GM19452 (cell line): ENCODE results near the gene DNAJC13.
A peak's percentile ranks its signal among the peaks of the same experiment; 100 is the strongest.
"Not testable (repeated sequence)": the region's sequence is repeated elsewhere in the genome, so short reads cannot be mapped to it uniquely, and the experiment has no call there.

ENCODE experiments used
- ATAC-seq: cut with Tn5 transposase; IDR thresholded peaks from one replicate; pipeline ENCODE4 v1.9.1; 2021; ENCODE audit not compliant: unreplicated experiment

The DNAJC13 gene, protein sequence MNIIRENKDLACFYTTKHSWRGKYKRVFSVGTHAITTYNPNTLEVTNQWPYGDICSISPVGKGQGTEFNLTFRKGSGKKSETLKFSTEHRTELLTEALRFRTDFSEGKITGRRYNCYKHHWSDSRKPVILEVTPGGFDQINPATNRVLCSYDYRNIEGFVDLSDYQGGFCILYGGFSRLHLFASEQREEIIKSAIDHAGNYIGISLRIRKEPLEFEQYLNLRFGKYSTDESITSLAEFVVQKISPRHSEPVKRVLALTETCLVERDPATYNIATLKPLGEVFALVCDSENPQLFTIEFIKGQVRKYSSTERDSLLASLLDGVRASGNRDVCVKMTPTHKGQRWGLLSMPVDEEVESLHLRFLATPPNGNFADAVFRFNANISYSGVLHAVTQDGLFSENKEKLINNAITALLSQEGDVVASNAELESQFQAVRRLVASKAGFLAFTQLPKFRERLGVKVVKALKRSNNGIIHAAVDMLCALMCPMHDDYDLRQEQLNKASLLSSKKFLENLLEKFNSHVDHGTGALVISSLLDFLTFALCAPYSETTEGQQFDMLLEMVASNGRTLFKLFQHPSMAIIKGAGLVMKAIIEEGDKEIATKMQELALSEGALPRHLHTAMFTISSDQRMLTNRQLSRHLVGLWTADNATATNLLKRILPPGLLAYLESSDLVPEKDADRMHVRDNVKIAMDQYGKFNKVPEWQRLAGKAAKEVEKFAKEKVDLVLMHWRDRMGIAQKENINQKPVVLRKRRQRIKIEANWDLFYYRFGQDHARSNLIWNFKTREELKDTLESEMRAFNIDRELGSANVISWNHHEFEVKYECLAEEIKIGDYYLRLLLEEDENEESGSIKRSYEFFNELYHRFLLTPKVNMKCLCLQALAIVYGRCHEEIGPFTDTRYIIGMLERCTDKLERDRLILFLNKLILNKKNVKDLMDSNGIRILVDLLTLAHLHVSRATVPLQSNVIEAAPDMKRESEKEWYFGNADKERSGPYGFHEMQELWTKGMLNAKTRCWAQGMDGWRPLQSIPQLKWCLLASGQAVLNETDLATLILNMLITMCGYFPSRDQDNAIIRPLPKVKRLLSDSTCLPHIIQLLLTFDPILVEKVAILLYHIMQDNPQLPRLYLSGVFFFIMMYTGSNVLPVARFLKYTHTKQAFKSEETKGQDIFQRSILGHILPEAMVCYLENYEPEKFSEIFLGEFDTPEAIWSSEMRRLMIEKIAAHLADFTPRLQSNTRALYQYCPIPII (N-terminal part only)

DNA sequence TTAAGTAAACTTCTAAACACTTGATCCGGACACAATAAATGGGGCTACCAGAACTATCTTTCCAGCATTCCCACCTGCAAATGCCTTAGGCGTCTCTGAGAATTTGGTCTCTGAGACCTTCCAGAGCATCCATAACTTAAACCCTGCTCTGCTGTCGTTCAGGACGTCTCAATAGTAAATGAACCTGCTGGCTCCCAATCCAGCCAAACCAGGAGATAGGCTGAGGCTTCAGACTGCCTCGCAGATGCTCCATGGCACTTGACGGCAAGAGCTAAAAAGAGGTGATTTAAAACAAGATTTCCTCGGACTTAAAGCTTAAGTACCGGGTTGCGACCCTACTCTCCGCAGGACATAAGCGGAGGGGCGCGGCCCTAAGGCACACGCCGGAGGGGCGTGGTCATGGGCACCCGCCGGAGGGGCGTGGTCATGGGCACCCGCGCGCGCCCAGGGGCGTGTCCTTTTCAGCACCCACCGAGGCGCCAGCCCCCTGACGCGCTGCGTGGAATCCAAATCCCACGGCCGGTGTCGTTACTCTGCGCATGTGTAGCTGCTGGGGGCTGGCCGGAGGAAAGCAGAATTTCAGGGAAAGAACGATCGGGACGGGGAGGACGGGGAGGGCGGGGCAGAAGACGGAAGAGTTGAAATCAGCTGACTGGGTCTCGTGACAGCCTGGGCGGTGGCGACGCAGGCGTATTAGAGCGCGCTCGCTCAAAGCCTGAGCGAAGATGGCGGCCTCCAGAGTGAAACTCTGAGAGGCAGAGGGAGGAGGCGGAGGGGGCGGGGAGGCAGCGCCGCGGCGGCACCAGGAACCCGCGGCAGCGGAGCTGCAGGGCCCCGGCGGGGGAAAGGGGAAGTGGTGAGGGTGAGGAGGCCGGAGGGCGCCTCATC is at the start of gene DNAJC13:
TSS of gene DNAJC13 (plus strand) at position 696 of the 888 bp plus-strand sequence. CDS start 17,049 bp downstream, outside the sequence.
- ATAC-seq: peak; percentile 95

DNA sequence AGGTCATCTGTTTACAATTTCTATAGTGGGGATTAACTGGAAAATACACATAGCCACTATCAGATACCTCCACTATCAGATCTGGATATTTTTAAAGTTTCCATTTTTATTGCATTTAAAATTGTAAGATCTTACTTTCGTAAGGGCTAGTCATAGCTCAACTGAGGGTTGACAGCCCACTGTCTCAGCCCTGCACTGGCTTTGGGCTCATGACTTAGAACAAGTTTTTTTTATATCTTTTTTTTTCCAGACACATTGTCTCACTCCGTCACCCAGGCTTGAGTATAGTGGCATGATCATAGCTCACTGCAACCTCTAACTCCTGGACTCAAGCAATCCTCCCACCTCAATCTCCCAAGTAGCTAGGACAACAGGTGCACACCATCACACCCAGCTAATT is 48.8 kb upstream of the DNAJC13 start:
- no peak for ATAC-seq

DNA sequence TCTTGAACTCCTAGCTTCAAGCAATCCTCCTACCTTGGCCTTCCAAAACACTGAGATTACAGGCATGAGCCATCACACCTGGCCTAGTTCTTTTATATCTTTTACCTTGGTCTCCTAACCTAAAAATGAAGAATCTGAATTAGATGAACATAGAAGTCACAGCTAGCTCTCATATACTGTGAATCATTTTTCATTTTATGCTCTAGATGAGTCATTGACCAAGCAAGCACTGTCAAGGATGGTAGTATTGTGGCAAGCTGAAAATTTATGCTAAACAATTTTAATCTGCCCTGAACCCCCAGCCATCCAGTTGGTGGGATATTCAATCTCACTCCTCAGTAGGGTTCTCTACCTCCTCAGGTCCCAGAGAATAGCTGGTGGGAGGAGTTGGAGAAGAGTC is 48.3 kb upstream of the DNAJC13 start:
- ATAC-seq: no peak

DNA sequence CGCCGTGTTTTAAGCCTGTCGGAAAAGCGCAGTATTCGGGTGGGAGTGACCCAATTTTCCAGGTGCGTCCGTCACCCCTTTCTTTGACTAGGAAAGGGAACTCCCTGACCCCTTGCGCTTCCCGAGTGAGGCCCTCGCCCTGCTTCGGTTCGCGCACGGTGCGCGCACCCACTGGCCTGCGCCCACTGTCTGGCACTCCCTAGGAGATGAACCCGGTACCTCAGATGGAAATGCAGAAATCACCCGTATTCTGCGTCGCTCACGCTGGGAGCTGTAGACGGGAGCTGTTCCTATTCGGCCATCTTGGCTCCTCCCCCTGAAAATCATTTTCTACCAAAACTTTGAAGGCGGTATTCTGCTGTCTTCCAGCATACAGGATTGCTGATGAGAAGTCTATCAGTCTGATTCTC is 40.4 kb upstream of the DNAJC13 start:
- not testable (repeated sequence) for ATAC-seq

DNA sequence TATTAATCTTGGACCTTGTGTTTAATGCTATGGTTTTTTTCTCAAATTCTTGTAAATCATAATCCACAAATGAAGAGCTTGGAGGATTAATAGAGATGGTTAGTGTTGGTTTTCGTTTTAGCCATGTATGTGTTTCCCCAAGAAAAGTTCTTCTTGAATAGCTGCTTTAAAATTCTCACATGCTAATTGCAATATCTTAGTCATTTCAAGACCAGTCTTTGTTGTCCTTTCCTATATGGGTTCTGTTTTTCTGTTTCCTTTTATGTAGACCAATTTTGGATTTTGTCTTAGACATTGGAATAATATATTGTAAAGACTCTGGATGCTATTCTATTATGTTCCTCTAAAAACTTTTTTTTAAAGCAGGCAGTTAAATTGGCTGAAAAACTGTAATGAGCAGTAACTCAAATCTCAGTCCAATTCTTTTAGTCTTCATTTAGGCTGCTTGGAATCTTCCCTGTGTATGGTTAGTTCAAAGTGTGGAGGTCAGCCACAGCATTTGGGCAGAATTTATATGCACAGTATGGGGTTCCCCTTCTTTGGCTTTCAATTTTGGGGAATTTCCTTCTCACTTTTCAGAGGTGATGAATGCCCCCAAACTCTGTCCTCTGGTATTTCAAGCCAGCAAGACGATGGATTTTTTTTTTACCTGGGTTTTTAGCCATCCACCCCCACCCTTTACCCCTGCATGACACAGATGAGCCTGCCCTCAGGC is 39.1 kb upstream of the DNAJC13 start:
- ATAC-seq: no peak

DNA sequence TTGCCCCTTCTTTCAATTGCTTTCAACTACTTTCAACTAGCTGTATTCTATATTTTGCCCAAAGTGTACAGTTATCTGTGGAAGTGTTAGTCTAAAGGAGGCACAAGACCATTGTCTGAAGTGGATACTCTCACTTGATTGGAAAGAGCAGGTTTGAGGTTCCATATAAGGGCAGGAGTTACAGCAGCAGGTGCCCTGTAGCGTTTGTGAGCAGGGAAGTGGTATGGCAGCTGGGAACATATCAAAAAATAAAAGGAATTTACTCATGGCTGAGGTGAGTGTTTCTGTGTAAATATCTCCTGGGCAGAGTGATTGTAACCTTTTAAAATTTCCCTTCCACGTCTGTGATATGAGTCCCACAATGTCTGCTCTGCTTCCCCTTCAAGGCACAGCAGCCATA is 38.5 kb upstream of the DNAJC13 start:
- ATAC-seq: no peak

DNA sequence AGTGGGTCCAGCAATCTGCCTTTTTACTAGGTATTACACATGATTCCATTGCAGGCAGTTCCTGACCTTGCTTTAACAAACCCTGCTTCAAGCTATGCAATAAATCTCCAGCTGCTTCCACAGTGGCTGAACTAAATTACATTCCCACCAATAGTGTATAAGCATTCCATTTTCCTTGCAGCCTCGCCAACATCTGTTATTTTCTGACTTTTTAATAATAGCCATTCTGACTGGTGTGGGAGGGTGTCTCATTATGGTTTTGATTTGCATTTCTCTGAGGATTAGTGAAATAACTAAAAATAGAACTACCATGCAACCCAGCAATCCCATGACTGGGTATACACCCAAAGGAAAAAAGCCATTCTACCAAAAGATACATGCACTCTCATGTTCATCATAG is 36.4 kb upstream of the DNAJC13 start:
- ATAC-seq: no peak

DNA sequence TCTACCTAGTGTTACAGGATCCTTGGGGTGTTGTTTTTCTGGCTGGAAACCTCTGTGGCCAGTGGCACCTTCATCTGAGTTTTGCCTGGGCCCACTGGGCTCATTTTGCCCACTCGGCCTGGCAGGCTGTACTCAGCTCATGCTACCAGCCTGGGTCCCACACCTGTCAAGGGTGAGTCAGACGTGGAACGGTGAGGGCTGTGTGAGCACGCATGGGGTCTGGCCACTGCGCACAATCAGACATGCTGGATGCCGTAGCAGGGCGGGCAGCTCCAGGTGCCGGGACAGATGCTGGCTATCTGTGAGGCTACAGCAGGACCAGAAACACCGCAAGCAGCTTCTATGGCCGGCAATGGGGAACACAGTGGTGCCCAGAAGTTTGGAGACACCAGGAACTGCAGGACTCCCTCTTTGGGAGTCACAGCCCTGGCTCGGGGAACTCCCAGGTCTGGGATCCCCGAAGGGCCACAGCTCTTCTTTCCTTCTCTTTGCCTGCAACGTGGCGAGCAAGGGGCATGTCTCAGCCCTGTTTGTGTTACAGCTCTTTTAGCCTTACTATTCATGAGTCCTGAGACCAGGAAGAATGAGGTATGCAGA is 35.9 kb upstream of the DNAJC13 start:
- no peak for ATAC-seq

DNA sequence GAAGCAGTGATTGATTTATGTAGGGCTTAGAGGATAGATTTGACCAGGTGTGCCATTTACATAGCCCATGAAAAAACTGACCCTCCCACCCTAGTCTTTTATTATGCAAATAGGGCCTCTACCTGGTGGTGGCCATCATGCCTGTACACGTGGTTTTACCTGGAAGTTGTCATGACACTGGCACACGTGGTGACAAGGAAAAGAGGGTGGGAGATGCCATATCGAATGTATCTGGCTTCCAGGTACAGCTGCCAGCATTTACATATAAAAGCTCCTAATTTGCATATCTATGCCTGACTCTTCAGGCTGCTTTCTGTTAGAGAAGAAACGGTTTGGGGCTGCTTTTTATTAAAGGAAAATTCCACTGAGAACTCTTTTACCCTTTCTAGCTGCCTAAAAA is 35.0 kb upstream of the DNAJC13 start:
- ATAC-seq: no peak

DNA sequence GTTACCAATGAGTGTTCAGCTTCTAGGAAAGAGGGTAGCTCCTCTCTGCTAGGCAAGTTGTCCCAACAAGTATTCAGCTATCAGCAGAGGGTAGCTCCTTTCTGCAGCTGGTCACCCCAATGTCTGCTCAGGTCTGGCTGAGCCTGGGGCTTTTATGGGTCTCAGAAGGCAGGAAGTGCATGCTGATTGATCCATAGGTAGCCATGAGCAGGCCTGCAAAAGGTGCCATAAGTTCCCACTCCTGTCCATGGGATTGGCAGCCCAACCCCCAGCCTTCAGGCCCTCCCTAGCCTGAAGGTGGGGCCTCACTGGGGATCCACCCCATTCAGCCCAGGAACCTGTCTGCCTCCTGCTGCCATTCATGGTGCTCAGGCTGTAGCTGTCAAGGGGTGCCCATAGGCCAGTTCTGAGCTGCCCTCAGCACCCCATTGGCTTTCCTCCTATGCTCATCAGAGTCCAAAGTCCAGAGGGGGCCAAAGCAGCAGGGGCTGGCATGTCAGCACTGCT is 34.6 kb upstream of the DNAJC13 start:
- no peak for ATAC-seq

DNA sequence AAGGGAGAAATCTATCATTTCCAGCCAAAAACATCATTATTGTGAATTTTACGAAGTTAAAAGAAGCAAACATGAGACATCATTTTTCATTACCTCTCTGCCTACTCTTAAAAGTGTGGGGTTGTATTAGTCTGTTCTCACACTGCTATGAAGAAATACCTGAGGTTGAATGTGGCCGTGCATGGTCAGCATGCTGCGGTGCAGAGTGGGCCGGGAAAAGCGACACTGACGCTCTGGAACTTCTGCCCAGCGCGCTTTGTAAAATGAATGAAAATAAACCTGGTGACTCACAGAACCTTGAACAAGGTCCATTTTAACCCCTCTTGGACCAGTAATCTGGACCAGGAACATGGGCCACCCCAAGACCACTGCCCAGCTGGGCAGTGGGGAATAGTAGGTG is 31.0 kb upstream of the DNAJC13 start:
- ATAC-seq: no peak

DNA sequence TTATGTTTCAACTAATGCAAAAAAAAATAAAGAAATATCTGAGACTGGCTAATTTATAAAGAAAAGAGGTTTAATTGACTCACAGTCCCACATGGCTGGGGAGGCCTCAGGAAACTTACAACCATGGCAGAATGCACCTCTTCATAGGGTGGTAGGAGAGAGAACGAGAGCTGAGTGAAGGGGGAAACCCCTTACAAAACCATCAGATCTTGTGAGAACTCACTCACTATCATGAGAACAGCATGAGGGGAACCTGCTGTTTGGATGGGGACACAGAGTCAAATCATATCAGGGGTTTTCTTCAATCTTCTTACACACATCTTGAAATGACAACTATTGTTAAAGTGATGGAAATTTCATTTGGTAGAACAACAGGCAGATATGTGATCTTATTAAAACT is 24.6 kb upstream of the DNAJC13 start:
- not testable (repeated sequence) for ATAC-seq

DNA sequence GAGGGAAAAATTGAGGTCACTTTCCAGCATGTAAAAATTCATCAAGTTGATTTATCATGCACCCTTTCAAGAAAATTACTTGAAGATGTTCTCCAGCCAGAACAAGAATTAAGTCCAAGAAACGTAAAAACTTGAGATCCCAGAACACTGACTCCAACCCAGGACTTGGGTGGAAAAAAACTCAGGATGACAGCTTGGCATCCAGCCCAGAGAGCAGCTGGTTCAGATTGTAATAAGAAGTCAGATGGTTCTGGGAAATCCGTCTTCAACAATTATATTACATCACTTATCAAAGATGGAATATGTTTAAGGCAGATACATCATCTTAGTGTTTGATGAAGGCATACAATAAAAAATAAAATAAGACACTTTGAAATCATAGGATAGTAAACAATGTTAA is 23.0 kb upstream of the DNAJC13 start:
- ATAC-seq: no peak

DNA sequence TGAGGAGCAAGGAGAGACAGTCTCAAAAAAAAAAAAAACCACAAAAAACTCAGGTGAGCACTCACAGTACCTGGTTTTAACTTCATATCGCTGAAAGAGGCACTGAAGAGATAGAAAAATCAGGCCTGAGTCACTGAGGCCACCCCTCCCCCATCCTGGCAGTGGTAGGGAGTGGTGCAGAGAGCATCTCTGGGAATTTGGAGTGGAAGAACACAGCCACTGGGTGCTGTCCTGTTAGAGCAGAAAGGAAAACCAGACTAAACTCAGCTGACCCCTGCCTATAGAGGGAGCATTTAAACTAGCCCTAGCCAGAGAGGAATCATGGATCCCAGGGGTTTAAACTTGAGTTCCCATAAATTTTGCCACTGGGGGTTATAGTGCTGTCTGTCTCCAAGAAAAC is 22.2 kb upstream of the DNAJC13 start:
- no peak for ATAC-seq

DNA sequence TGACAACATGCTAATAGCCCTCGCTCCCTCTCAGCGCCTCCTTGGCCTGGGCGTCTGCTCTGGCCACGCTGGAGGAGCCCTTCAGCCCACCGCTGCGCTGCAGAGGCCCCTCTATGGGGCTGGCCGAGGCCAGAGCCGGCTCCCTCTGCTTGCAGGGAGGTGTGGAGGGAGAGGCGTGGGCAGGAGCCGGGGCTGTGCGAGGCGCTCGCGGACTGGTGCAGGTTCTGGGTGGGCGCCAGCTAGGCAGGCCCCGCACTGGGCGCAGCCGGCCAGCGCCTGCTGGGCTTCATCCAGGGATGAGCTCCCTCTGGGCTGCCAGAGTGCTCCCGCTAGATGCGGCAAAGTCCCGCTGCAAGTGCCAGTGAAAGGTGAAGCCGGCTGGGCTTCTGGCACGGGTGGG is 21.0 kb upstream of the DNAJC13 start:
- no peak for ATAC-seq

DNA sequence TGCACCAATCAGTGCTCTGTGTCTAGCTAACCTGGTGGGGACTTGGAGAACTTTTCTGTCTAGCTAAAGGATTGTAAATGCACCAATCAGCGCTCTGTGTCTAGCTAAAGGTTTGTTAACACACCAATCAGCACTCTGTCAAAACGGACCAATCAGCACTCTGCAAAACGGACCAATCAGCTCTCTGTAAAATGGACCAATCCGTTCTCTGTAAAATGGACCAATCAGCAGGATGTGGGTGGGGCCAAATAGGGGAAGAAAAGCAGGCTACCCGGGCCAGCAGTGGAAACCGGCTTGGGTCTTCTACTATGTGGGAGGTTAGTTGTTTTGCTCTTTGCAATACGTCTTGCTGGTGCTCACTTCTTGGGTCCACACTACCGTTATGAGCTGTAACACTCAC is 20.5 kb upstream of the DNAJC13 start:
- not testable (repeated sequence) for ATAC-seq

DNA sequence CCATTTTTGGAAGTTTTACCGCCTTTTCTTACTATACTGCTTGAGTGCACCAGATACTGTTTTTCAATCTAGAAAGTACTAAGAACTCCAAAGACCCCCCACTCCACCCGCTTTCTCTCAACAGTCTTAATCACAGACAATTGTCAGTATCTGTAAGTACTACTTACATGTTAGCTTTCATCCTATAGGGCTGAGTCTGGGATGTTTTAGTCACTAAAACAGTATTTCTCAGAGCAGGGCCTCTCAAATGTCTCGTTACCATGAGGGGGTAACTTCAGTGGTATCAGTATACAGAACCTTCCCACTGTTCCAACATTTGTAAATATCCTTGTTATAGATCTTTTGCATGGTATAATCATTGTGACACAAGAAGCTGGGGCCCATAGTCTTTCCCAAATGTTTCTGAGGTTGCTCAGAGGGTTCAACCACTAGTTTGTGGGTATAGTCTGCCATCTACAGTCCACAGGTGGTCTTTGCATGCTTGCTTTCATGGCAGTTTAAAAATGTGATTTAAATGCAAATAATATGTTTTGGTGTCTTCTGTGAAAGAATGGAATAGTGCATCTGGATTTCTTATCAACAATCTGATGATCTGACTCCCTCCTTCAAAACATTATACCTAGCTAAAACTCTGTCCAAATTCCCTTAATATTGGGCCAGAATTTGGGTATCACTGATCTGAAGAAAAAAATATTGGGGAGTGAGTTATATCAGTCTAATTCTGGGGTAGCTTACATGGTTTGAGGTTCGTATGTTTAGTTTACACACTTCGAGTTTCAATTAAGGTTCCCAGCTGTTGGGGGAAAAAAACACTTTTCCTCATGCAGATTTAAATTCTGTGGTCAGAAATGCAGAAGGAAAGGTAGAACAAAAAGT is 18.0 kb upstream of the DNAJC13 start:
- ATAC-seq: no peak

DNA sequence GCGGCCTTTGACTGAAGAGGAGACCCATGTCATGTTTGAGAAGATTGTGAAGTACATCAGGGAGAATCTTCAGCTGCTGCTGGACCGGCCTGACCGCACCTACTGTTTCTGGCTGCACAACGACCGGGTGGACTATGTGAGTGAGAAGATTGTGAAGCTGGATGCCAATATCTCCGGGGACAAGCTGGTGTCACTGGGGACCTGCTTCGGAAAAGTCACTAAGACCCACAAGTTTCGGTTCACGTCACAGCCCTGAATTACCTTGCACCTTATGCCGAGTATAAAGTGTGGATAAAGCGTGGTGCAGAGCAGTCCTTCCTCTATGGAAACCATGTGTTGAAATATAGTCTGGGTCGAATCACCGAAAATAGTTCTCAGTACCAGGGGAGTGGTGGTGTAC is 16.0 kb upstream of the DNAJC13 start:
- ATAC-seq: no peak
